SK-N-SH treated with all-trans-retinoic acid at 6 μM for 48 hours (cell line): ENCODE measurements around the gene PAIP2.

Source experiments
- ATAC-seq: fragments of 200-7000 bp; cut with Tn5 transposase; 3 replicates; pipeline ENCODE4 v1.9.1; 2020; ENCODE audit warnings: mild to moderate bottlenecking, moderate library complexity
- ARNTL ChIP-seq: fragments of 450-650 bp; formaldehyde crosslinking; IDR thresholded peaks from 2 replicates; pipeline ENCODE4 v1.5.0; 2020; ENCODE audit warnings: low read depth, mild to moderate bottlenecking, moderate library complexity, borderline replicate concordance
- CSDC2 ChIP-seq: fragments of 250-450 bp; sonication (Bioruptor Pico); IDR thresholded peaks from 2 replicates; pipeline ENCODE4 v1.5.0; 2020; ENCODE audit warnings: mild to moderate bottlenecking, moderate library complexity
- ISL1 ChIP-seq: fragments of 250-450 bp; sonication (Bioruptor Pico); IDR thresholded peaks from 2 replicates; pipeline ENCODE4 v2.1.2; 2022; ENCODE audit warnings: mild to moderate bottlenecking, moderate library complexity
- PPARA ChIP-seq: fragments of 250-450 bp; sonication (Bioruptor Pico); IDR thresholded peaks from 2 replicates; pipeline ENCODE4 v1.5.0; 2020; ENCODE audit warnings: mild to moderate bottlenecking, borderline replicate concordance
- RARB ChIP-seq: fragments of 250-450 bp; sonication (Bioruptor Pico); IDR thresholded peaks from 2 replicates; pipeline ENCODE4 v1.8.0; 2021; ENCODE audit warnings: mild to moderate bottlenecking, moderate library complexity
- TCF4 ChIP-seq: fragments of 250-450 bp; sonication (Bioruptor Pico); IDR thresholded peaks from 2 replicates; pipeline ENCODE4 v1.8.0; 2021; ENCODE audit warnings: mild to moderate bottlenecking, moderate library complexity, borderline replicate concordance
- TOX ChIP-seq: fragments of 250-450 bp; sonication (Bioruptor Pico); IDR thresholded peaks from 2 replicates; pipeline ENCODE4 v1.8.0; 2021; ENCODE audit warnings: mild to moderate bottlenecking, moderate library complexity, borderline replicate concordance
- ZC3H10 ChIP-seq: fragments of 250-450 bp; sonication (Bioruptor Pico); IDR thresholded peaks from 2 replicates; pipeline ENCODE4 v1.5.1; 2021; ENCODE audit warnings: mild to moderate bottlenecking, moderate library complexity
- ZFP3 ChIP-seq: fragments of 250-450 bp; sonication (Bioruptor Pico); IDR thresholded peaks from 2 replicates; pipeline ENCODE4 v1.5.0; 2020; ENCODE audit warnings: mild to moderate bottlenecking, moderate library complexity
- ZFP30 ChIP-seq: fragments of 450-650 bp; formaldehyde crosslinking; IDR thresholded peaks from 2 replicates; pipeline ENCODE4 v1.5.0; 2022; ENCODE audit warnings: mild to moderate bottlenecking, moderate library complexity
- ZNF565 ChIP-seq: fragments of 450-650 bp; formaldehyde crosslinking; conservative IDR thresholded peaks from 2 replicates; pipeline ENCODE4 v1.5.0; 2020; ENCODE audit warnings: low read depth, mild to moderate bottlenecking, moderate library complexity
- TF ChIP-seq, protein P1 (sequence below): fragments of 250-450 bp; sonication (Bioruptor Pico); IDR thresholded peaks from 2 replicates; pipeline ENCODE4 v1.5.0; 2020; ENCODE audit warnings: mild to moderate bottlenecking, moderate library complexity
- TF ChIP-seq, protein P2 (sequence below): fragments of 250-450 bp; sonication (Bioruptor Pico); IDR thresholded peaks from 2 replicates; pipeline ENCODE4 v1.5.1; 2020; ENCODE audit warnings: low read depth, mild to moderate bottlenecking, moderate library complexity
- TF ChIP-seq, protein P3 (sequence below): fragments of 250-450 bp; sonication (Bioruptor Pico); IDR thresholded peaks from 2 replicates; pipeline ENCODE4 v1.8.0; 2021; ENCODE audit warnings: low read depth, mild to moderate bottlenecking, moderate library complexity, borderline replicate concordance
- TF ChIP-seq, protein P4 (sequence below): fragments of 250-450 bp; sonication (Bioruptor Pico); IDR thresholded peaks from 2 replicates; pipeline ENCODE4 v1.5.1; 2021; ENCODE audit warnings: mild to moderate bottlenecking, moderate library complexity
- TF ChIP-seq, protein P5 (sequence below): fragments of 250-450 bp; sonication (Bioruptor Pico); IDR thresholded peaks from 2 replicates; pipeline ENCODE4 v1.8.0; 2020; ENCODE audit warnings: mild to moderate bottlenecking, moderate library complexity, borderline replicate concordance

The PAIP2 gene

DNA sequence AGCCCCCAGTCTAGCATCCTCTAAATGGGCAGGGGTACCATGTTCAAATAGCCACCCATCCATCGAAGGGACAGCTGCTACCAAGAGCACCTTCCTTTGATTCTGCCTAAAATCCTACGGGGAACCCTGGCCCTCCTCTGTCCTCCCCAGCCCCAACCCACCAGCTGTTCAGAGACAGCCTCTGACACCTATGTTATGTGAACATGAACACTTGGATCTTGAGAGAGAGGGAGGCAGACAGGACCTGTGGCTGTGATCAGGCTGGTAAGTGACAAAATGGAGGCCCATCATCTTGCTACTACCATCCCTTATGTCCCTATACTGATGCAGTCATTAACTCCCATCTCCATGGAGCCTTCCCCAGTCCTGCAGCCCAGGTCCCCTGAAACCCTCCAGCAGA lies 33.3 kb downstream of the PAIP2 start (continued):
- TF ChIP-seq, protein P1, sequence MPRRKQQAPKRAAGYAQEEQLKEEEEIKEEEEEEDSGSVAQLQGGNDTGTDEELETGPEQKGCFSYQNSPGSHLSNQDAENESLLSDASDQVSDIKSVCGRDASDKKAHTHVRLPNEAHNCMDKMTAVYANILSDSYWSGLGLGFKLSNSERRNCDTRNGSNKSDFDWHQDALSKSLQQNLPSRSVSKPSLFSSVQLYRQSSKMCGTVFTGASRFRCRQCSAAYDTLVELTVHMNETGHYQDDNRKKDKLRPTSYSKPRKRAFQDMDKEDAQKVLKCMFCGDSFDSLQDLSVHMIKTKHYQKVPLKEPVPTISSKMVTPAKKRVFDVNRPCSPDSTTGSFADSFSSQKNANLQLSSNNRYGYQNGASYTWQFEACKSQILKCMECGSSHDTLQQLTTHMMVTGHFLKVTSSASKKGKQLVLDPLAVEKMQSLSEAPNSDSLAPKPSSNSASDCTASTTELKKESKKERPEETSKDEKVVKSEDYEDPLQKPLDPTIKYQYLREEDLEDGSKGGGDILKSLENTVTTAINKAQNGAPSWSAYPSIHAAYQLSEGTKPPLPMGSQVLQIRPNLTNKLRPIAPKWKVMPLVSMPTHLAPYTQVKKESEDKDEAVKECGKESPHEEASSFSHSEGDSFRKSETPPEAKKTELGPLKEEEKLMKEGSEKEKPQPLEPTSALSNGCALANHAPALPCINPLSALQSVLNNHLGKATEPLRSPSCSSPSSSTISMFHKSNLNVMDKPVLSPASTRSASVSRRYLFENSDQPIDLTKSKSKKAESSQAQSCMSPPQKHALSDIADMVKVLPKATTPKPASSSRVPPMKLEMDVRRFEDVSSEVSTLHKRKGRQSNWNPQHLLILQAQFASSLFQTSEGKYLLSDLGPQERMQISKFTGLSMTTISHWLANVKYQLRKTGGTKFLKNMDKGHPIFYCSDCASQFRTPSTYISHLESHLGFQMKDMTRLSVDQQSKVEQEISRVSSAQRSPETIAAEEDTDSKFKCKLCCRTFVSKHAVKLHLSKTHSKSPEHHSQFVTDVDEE (CRISPR knock-in tag), result no peak
- TF ChIP-seq ZC3H10 (CRISPR knock-in tag) (no peak), TCF4 (CRISPR knock-in tag) (no peak)
- TF ChIP-seq, protein P2, sequence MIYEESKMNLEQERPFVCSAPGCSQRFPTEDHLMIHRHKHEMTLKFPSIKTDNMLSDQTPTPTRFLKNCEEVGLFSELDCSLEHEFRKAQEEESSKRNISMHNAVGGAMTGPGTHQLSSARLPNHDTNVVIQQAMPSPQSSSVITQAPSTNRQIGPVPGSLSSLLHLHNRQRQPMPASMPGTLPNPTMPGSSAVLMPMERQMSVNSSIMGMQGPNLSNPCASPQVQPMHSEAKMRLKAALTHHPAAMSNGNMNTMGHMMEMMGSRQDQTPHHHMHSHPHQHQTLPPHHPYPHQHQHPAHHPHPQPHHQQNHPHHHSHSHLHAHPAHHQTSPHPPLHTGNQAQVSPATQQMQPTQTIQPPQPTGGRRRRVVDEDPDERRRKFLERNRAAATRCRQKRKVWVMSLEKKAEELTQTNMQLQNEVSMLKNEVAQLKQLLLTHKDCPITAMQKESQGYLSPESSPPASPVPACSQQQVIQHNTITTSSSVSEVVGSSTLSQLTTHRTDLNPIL, result no peak
- TF ChIP-seq, protein P3, sequence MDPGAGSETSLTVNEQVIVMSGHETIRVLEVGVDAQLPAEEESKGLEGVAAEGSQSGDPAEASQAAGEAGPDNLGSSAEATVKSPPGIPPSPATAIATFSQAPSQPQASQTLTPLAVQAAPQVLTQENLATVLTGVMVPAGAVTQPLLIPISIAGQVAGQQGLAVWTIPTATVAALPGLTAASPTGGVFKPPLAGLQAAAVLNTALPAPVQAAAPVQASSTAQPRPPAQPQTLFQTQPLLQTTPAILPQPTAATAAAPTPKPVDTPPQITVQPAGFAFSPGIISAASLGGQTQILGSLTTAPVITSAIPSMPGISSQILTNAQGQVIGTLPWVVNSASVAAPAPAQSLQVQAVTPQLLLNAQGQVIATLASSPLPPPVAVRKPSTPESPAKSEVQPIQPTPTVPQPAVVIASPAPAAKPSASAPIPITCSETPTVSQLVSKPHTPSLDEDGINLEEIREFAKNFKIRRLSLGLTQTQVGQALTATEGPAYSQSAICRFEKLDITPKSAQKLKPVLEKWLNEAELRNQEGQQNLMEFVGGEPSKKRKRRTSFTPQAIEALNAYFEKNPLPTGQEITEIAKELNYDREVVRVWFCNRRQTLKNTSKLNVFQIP, result no peak
- TF ChIP-seq, all 23 proteins: peak for 0

DNA sequence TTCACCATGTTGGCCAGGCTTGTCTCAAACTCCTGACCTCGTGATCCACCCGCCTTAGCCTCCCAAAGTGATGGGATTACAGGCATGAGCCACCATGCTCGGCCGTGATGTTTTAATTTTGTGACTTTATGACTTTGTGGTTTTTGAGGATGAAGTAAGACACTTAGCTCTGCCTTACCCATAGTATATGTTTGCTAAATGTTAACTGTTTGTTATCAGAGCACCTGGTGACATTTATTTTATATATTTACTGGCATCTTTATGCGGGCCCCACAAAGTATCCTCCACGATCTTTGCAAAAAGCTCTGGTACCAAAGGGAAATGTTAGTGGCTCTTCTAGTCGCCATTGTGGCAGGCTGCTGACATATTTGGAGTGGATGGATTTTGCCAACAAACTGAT lies 34.7 kb downstream of the PAIP2 start:
- TF ChIP-seq RARB (CRISPR knock-in tag), result no peak
- TF ChIP-seq, protein P2, result no peak
- TF ChIP-seq TOX, result no peak
- TF ChIP-seq, all 23 proteins: peak for 0

DNA sequence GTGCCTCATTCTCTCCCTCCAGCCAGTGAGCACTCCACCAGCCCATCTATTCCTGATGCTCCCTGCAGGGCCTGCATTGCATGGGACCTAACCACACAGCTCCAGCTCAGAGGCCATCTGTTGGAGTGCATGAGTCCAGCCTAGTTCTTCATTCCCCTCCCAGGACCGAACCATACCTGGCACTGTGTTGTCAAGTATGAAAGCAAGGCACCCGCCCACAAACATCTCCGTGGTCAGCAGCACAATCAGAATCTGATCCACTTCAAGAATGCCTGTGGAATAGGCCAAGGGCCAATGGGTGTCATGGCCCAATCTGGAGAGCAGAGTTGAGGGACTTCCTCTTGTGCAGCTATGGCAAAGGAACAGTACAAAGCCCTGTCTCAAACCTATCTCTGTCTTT lies 35.6 kb downstream of the PAIP2 start:
- TF ChIP-seq ISL1 (no peak), ARNTL (CRISPR knock-in tag) (no peak)
- ATAC-seq, result no peak

More for the DNA sequence above, 34.7 kb downstream of the PAIP2 start:
- no peak for ATAC-seq

DNA sequence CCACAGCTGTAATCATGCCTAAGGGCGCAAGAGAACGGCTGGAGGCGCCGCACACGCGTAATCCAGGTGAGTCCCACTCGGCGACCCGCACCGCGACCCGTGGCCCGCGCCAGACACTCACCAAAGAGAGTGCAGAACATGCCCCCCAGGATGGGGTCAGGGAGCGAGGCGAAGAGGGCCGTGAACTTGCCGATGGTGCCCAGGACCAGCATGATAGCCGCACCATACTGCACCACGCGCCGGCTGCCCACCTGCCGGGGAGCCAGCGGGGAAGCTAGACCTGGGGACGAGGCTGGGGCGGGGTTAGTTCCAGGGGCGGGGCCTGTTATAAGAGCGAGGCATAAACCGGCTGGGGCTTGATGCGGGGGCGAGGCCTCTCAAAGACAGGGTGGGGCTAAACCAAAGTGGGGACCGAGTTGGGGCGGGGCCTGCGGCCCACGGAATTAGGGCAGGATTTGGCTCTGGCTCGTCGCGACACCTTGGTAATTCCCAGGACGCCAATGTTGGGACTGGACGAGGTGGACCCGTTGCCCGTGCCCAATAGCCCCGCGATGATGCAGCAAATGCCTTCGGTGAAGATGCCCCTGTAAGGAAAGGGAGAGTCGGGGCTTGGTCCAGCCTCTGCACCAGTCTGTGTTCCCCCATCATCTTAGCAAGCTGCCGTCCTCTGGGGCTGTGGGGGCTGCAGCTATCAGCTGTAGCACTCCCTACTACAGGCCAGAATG lies 36.6 kb downstream of the PAIP2 start:
- ATAC-seq, result no peak
- TF ChIP-seq, protein P4, sequence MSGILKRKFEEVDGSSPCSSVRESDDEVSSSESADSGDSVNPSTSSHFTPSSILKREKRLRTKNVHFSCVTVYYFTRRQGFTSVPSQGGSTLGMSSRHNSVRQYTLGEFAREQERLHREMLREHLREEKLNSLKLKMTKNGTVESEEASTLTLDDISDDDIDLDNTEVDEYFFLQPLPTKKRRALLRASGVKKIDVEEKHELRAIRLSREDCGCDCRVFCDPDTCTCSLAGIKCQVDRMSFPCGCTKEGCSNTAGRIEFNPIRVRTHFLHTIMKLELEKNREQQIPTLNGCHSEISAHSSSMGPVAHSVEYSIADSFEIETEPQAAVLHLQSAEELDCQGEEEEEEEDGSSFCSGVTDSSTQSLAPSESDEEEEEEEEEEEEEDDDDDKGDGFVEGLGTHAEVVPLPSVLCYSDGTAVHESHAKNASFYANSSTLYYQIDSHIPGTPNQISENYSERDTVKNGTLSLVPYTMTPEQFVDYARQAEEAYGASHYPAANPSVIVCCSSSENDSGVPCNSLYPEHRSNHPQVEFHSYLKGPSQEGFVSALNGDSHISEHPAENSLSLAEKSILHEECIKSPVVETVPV (CRISPR knock-in tag), result no peak
- TF ChIP-seq ZNF565 (CRISPR knock-in tag) (no peak), TCF4 (CRISPR knock-in tag) (no peak), ZFP30 (CRISPR knock-in tag) (no peak)
- TF ChIP-seq, protein P5, sequence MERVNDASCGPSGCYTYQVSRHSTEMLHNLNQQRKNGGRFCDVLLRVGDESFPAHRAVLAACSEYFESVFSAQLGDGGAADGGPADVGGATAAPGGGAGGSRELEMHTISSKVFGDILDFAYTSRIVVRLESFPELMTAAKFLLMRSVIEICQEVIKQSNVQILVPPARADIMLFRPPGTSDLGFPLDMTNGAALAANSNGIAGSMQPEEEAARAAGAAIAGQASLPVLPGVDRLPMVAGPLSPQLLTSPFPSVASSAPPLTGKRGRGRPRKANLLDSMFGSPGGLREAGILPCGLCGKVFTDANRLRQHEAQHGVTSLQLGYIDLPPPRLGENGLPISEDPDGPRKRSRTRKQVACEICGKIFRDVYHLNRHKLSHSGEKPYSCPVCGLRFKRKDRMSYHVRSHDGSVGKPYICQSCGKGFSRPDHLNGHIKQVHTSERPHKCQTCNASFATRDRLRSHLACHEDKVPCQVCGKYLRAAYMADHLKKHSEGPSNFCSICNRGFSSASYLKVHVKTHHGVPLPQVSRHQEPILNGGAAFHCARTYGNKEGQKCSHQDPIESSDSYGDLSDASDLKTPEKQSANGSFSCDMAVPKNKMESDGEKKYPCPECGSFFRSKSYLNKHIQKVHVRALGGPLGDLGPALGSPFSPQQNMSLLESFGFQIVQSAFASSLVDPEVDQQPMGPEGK, result no peak

DNA sequence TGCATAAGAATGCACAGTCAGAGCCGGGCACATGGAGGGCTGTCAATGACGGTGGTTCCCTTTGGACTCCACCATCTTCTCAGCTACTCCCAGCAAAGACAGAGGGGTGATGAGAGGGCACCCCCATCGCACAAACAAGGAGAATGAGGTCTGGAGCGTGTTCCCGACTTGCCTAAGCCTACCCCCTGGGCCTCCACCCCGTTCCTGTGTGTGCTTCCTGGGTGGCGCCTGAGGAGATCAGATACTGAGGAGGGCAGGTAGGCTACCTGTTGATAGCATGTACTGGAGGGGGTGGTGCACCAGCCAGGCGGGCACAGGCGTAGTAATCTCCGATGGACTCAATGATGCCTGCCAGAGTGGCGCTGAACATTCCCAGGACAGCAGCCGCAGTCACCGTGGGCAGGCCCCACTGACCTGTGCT lies 37.3 kb downstream of the PAIP2 start:
- no peak for ATAC-seq
- TF ChIP-seq ZNF565 (CRISPR knock-in tag), result no peak
- TF ChIP-seq, protein P1 (CRISPR knock-in tag), result no peak
- no peak for TF ChIP-seq ZFP3 (CRISPR knock-in tag)
- no peak for TF ChIP-seq CSDC2 (CRISPR knock-in tag)
- no peak for TF ChIP-seq TOX
- no peak for TF ChIP-seq RARB (CRISPR knock-in tag)
- TF ChIP-seq ISL1, result no peak
- TF ChIP-seq, protein P5, result no peak
- TF ChIP-seq PPARA (CRISPR knock-in tag), result no peak
